ENCODE data around the gene LRRC46.

LRRC46 gene

GRCh38 chr17:47831934-47832327 lies 461 bp downstream of the LRRC46 start:
- no peak for DNase-seq (ENCODE audit: low read depth in 2 of 2)

- no peak for DNase-seq (ENCODE audit: low read depth in 2 of 2)
These were observed 3.3 kb downstream of the LRRC46 start for GRCh38 chr17:47834756-47835155.

- DNase-seq (ENCODE audit: low read depth in 2 of 2) = no peak
These were observed 5.1 kb downstream of the LRRC46 start for GRCh38 chr17:47836601-47837000.

- no peak for DNase-seq (ENCODE audit: low read depth in 2 of 2)
These were observed 6.0 kb downstream of the LRRC46 start for GRCh38 chr17:47837401-47838039.

GRCh38 chr17:47838636-47839035 lies 7.2 kb downstream of the LRRC46 start:
- DNase-seq (ENCODE audit: low read depth in 2 of 2) = no peak

- no peak for DNase-seq (ENCODE audit: low read depth in 2 of 2)
These were observed 7.6 kb downstream of the LRRC46 start for GRCh38 chr17:47839071-47839470.

GRCh38 chr17:47840001-47840741 lies 8.7 kb downstream of the LRRC46 start:
- DNase-seq (ENCODE audit: low read depth in 2 of 2) = no peak

- peak; percentile 81 to 84 for DNase-seq (ENCODE audit: low read depth in 2 of 2)
These were observed 9.4 kb downstream of the LRRC46 start, which contains the start of gene SCRN2 for GRCh38 chr17:47840742-47841487. Gene SCRN2, minus strand, starts transcription at chr17:47841273. Its CDS starts 430 bp downstream, at chr17:47840843.

GRCh38 chr17:47841488-47842291 lies 10.2 kb downstream of the LRRC46 start:
- no peak for DNase-seq (ENCODE audit: low read depth in 2 of 2)

- DNase-seq (ENCODE audit: low read depth in 2 of 2) = no peak
These were observed 11.9 kb downstream of the LRRC46 start for GRCh38 chr17:47843391-47843730.

GRCh38 chr17:47844227-47844626 lies 12.8 kb downstream of the LRRC46 start:
- no peak for DNase-seq (ENCODE audit: low read depth in 2 of 2)

GRCh38 chr17:47844814-47845715 lies 13.6 kb downstream of the LRRC46 start:
- no peak for DNase-seq (ENCODE audit: low read depth in 2 of 2)

- no peak for DNase-seq (ENCODE audit: low read depth in 2 of 2)
These were observed 14.2 kb downstream of the LRRC46 start for GRCh38 chr17:47845716-47846075.

- DNase-seq (ENCODE audit: low read depth in 2 of 2) = no peak
These were observed 15.4 kb downstream of the LRRC46 start for GRCh38 chr17:47846716-47847340.

GRCh38 chr17:47847341-47848197 lies 16.1 kb downstream of the LRRC46 start:
- no peak for DNase-seq (ENCODE audit: low read depth in 2 of 2)

GRCh38 chr17:47848198-47848513 lies 16.7 kb downstream of the LRRC46 start:
- no peak for DNase-seq (ENCODE audit: low read depth in 2 of 2)

- DNase-seq (ENCODE audit: low read depth in 2 of 2) = no peak
These were observed 18.9 kb downstream of the LRRC46 start for GRCh38 chr17:47850373-47850691.

GRCh38 chr17:47850692-47851573 lies 19.5 kb downstream of the LRRC46 start, which contains the start of gene SP6:
Gene SP6, minus strand, starts transcription at chr17:47851163. Its CDS starts 2,734 bp downstream, at chr17:47848429.
- DNase-seq (ENCODE audit: low read depth in 2 of 2) = peak; percentile 55 to 64

GRCh38 chr17:47851764-47852112 lies 20.3 kb downstream of the LRRC46 start:
- DNase-seq (ENCODE audit: low read depth in 2 of 2) = no peak
